ENCODE results near the gene FHIP2A. TPM values are rescaled to one million over a fixed set of nuclear protein-coding genes. Genes with fewer than 3 reads are reported as not detected.

The FHIP2A gene
- total RNA-seq, 4 donors from 2014 or later: 21.0 to 37.4 (median 30.2) TPM

- TF ChIP-seq CTCF (IDR thresholded peaks at IDR 0.05): no peak
- ATAC-seq (ENCODE audit: low FRiP score): no peak
- no peak for DNase-seq (ENCODE audit: low spot score)
These were observed 19.4 kb upstream of the FHIP2A start for GRCh38 chr10:114802177-114802576.

GRCh38 chr10:114806562-114807391 lies 14.8 kb upstream of the FHIP2A start:
- DNase-seq (ENCODE audit: low spot score) (no peak), ATAC-seq (ENCODE audit: low FRiP score) (no peak)
- TF ChIP-seq CTCF (IDR thresholded peaks at IDR 0.05): no peak

- DNase-seq (ENCODE audit: low spot score) (no peak), ATAC-seq (ENCODE audit: low FRiP score) (no peak)
- no peak for TF ChIP-seq CTCF (IDR thresholded peaks at IDR 0.05)
These were observed 12.6 kb upstream of the FHIP2A start for GRCh38 chr10:114808982-114809381.

GRCh38 chr10:114810926-114811325 lies 10.7 kb upstream of the FHIP2A start:
- ATAC-seq (ENCODE audit: low FRiP score): no peak
- TF ChIP-seq CTCF (IDR thresholded peaks at IDR 0.05): no peak
- no peak for DNase-seq (ENCODE audit: low spot score)

- ATAC-seq (ENCODE audit: low FRiP score): no peak
- DNase-seq (ENCODE audit: low spot score): no peak
These were observed 9.7 kb upstream of the FHIP2A start for GRCh38 chr10:114811862-114812261.

GRCh38 chr10:114815791-114816190 lies 5.8 kb upstream of the FHIP2A start:
- no peak for TF ChIP-seq CTCF (IDR thresholded peaks at IDR 0.05)
- ATAC-seq (ENCODE audit: low FRiP score): no peak
- DNase-seq (ENCODE audit: low spot score): no peak

More at GRCh38 chr10:114811862-114812261, 9.7 kb upstream of the FHIP2A start:
- TF ChIP-seq CTCF (IDR thresholded peaks at IDR 0.05): no peak

- no peak for TF ChIP-seq CTCF (IDR thresholded peaks at IDR 0.05)
- no peak for DNase-seq (ENCODE audit: low spot score)
- ATAC-seq (ENCODE audit: low FRiP score): no peak
These were observed 5.3 kb upstream of the FHIP2A start for GRCh38 chr10:114816308-114816707.

All from omental fat pad (tissue), 4 donors.